ENCODE measurements around the gene C6orf62. TPM values are rescaled to one million over a fixed set of nuclear protein-coding genes. Genes with fewer than 3 reads are reported as not detected.
"Not testable (repeated sequence)": the region's sequence is repeated elsewhere in the genome, so short reads cannot be mapped to it uniquely, and the experiment has no call there.

The C6orf62 gene
- total and polyA plus RNA-seq, 2 donors (not counting 1 experiment from before 2014, with no cell fraction given), result 69.2 to 143 TPM

GRCh38 chr6:24672620-24673182, 46.3 kb downstream of the C6orf62 start:
- ChIA-PET CTCF (no interaction called here), POLR2A (no interaction called here)
- Histone ChIP-seq H3K36me3 (replicated peaks in 1 of 2; ENCODE audit: control extremely low read depth in 1 of 2, control insufficient read depth in 1 of 2, extremely low read depth in 1 of 2, insufficient read depth in 2 of 2, low read length in 1 of 2) (no peaks in the 10 kb centered on the region), H2AFZ (ENCODE audit: insufficient read depth, low read depth, low read length, poor library complexity, severe bottlenecking) (no peak overlapping the region), H3K4me2 (replicated peaks; ENCODE audit: low read depth, low read length, poor library complexity, severe bottlenecking) (no peak overlapping the region), H3K27me3 (replicated peaks in 1 of 4; ENCODE audit: control extremely low read depth in 1 of 4, control insufficient read depth in 3 of 4, insufficient read depth in 4 of 4, low read length in 3 of 4) (no peaks in the 10 kb centered on the region), H3K9me3 (ENCODE audit: control extremely low read depth in 1 of 3, control insufficient read depth in 2 of 3, insufficient read depth in 1 of 3, low read length in 2 of 3) (peaks cover 0 to 15% (median 8%) of the 10 kb centered on the region in 3 donors), H4K20me1 (ENCODE audit: control insufficient read depth, insufficient read depth, low read length, poor library complexity, severe bottlenecking) (no peaks in the 10 kb centered on the region), H3K4me1 (ENCODE audit: control insufficient read depth in 2 of 2, insufficient read depth in 2 of 2, low read length in 2 of 2) (peaks cover 2 to 5% of the 10 kb centered on the region in 2 donors), H3K9ac (ENCODE audit: low read length) (no peak overlapping the region), H3K79me2 (ENCODE audit: control insufficient read depth, insufficient read depth, low read length) (peaks cover 5% of the 10 kb centered on the region), H3K4me3 (ENCODE audit: control extremely low read depth in 1 of 5, extremely low read depth in 1 of 5, insufficient read depth in 1 of 5, low read depth in 2 of 5, low read length in 4 of 5) (no peak overlapping the region), H3K27ac (ENCODE audit: low read length in 2 of 2) (no peak overlapping the region)
- DNase-seq (no peak), ATAC-seq (ENCODE audit: low read depth) (no peak)
- Mint-ChIP-seq H3K27me3 (no peaks in the 10 kb centered on the region), H3K9me3 (ENCODE audit: insufficient read depth) (peaks cover 4% of the 10 kb centered on the region), H3K27ac (no peak overlapping the region), H3K4me3 (no peak overlapping the region), H3K4me1 (peaks cover 6% of the 10 kb centered on the region)
- intact Hi-C loops (cut with micrococcal nuclease), result no loop called here
- TF ChIP-seq, protein P1, sequence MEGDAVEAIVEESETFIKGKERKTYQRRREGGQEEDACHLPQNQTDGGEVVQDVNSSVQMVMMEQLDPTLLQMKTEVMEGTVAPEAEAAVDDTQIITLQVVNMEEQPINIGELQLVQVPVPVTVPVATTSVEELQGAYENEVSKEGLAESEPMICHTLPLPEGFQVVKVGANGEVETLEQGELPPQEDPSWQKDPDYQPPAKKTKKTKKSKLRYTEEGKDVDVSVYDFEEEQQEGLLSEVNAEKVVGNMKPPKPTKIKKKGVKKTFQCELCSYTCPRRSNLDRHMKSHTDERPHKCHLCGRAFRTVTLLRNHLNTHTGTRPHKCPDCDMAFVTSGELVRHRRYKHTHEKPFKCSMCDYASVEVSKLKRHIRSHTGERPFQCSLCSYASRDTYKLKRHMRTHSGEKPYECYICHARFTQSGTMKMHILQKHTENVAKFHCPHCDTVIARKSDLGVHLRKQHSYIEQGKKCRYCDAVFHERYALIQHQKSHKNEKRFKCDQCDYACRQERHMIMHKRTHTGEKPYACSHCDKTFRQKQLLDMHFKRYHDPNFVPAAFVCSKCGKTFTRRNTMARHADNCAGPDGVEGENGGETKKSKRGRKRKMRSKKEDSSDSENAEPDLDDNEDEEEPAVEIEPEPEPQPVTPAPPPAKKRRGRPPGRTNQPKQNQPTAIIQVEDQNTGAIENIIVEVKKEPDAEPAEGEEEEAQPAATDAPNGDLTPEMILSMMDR (IDR thresholded peaks at IDR 0.05), result no peak
- TF ChIP-seq EZH2 (IDR thresholded peaks at IDR 0.05; ENCODE audit: borderline replicate concordance, insufficient read depth, low read depth, low read length, poor library complexity, severe bottlenecking), result no peak
- 81% methylated on average over 2 of the region's 6 CpGs for WGBS (ENCODE audit: insufficient coverage)

DNA sequence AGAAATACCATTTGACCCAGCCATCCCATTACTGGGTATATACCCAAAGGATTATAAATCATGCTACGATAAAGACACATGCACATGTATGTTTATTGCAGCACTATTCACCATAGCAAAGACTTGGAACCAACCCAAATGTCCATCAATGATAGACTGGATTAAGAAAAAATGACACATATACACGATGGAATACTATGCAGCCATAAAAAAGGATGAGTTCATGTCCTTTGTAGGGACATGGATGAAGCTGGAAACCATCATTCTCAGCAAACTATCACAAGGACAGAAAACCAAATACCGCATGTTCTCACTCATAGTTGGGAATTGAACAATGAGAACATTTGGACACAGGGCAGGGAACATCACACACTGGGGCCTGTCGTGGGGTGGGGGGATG, 47.9 kb downstream of the C6orf62 start:
- POLR2A ChIA-PET, result interaction anchor here (0.6 kb wide), 1 partner anchor 46 kb away, joined by 3 read pairs; no protein-coding TSS in a partner anchor
- CTCF ChIA-PET; H4K20me1 ChIP-seq (ENCODE audit: control insufficient read depth, insufficient read depth, low read length, poor library complexity, severe bottlenecking); intact Hi-C loops (cut with micrococcal nuclease); H3K27ac Mint-ChIP-seq; H3K4me2 ChIP-seq (replicated peaks; ENCODE audit: low read depth, low read length, poor library complexity, severe bottlenecking); H3K27ac ChIP-seq (ENCODE audit: low read length in 2 of 2); H3K9ac ChIP-seq (ENCODE audit: low read length); DNase-seq; H3K27me3 ChIP-seq (replicated peaks in 1 of 4; ENCODE audit: control extremely low read depth in 1 of 4, control insufficient read depth in 3 of 4, insufficient read depth in 4 of 4, low read length in 3 of 4); H2AFZ ChIP-seq (ENCODE audit: insufficient read depth, low read depth, low read length, poor library complexity, severe bottlenecking); H3K4me3 ChIP-seq (ENCODE audit: control extremely low read depth in 1 of 5, extremely low read depth in 1 of 5, insufficient read depth in 1 of 5, low read depth in 2 of 5, low read length in 4 of 5); H3K36me3 ChIP-seq (replicated peaks in 1 of 2; ENCODE audit: control extremely low read depth in 1 of 2, control insufficient read depth in 1 of 2, extremely low read depth in 1 of 2, insufficient read depth in 2 of 2, low read length in 1 of 2); H3K4me3 Mint-ChIP-seq; ATAC-seq (ENCODE audit: low read depth); H3K9me3 Mint-ChIP-seq (ENCODE audit: insufficient read depth); H3K27me3 Mint-ChIP-seq: not testable (repeated sequence)
- Histone ChIP-seq H3K9me3 (ENCODE audit: control extremely low read depth in 1 of 3, control insufficient read depth in 2 of 3, insufficient read depth in 1 of 3, low read length in 2 of 3) (peaks cover 0 to 15% (median 8%) of the 10 kb centered on the region in 3 donors), H3K79me2 (ENCODE audit: control insufficient read depth, insufficient read depth, low read length) (peaks cover 19% of the 10 kb centered on the region), H3K4me1 (ENCODE audit: control insufficient read depth in 2 of 2, insufficient read depth in 2 of 2, low read length in 2 of 2) (peaks cover 6 to 11% of the 10 kb centered on the region in 2 donors)
- H3K4me1 Mint-ChIP-seq, result peaks cover 22% of the 10 kb centered on the region
- WGBS (ENCODE audit: insufficient coverage), result 100% methylated on average over 1 of the region's 4 CpGs

- H4K20me1 ChIP-seq (ENCODE audit: control insufficient read depth, insufficient read depth, low read length, poor library complexity, severe bottlenecking); H3K4me3 Mint-ChIP-seq; H3K4me3 ChIP-seq (ENCODE audit: control extremely low read depth in 1 of 5, extremely low read depth in 1 of 5, insufficient read depth in 1 of 5, low read depth in 2 of 5, low read length in 4 of 5); H3K27me3 Mint-ChIP-seq; ATAC-seq (ENCODE audit: low read depth); H3K27ac Mint-ChIP-seq; H3K36me3 ChIP-seq (replicated peaks in 1 of 2; ENCODE audit: control extremely low read depth in 1 of 2, control insufficient read depth in 1 of 2, extremely low read depth in 1 of 2, insufficient read depth in 2 of 2, low read length in 1 of 2); H3K27me3 ChIP-seq (replicated peaks in 1 of 4; ENCODE audit: control extremely low read depth in 1 of 4, control insufficient read depth in 3 of 4, insufficient read depth in 4 of 4, low read length in 3 of 4); DNase-seq; POLR2A ChIA-PET; H2AFZ ChIP-seq (ENCODE audit: insufficient read depth, low read depth, low read length, poor library complexity, severe bottlenecking); CTCF ChIA-PET; intact Hi-C loops (cut with micrococcal nuclease); H3K9me3 Mint-ChIP-seq (ENCODE audit: insufficient read depth); H3K4me2 ChIP-seq (replicated peaks; ENCODE audit: low read depth, low read length, poor library complexity, severe bottlenecking); H3K9ac ChIP-seq (ENCODE audit: low read length); H3K27ac ChIP-seq (ENCODE audit: low read length in 2 of 2): not testable (repeated sequence)
- H3K9me3 ChIP-seq (ENCODE audit: control extremely low read depth in 1 of 3, control insufficient read depth in 2 of 3, insufficient read depth in 1 of 3, low read length in 2 of 3), result peaks cover 0 to 15% (median 8%) of the 10 kb centered on the region in 3 donors
- peaks cover 11 to 16% of the 10 kb centered on the region in 2 donors for H3K4me1 ChIP-seq (ENCODE audit: control insufficient read depth in 2 of 2, insufficient read depth in 2 of 2, low read length in 2 of 2)
- H3K79me2 ChIP-seq (ENCODE audit: control insufficient read depth, insufficient read depth, low read length), result peaks cover 25% of the 10 kb centered on the region
- H3K4me1 Mint-ChIP-seq, result peaks cover 27% of the 10 kb centered on the region
Measured at GRCh38 chr6:24670492-24670891, 48.5 kb downstream of the C6orf62 start.
